Tibial artery (tissue), 4 donors: Measurements from ENCODE around the gene AKR7A2.

Source experiments
- DNase-seq, 2 donors: peaks; one replicate each; pipeline ENCODE4 v3.0.0-alpha.2; 2019
- H3K27ac ChIP-seq, 2 donors: fragments of 200-600 bp; sonication (generic) in 1 of 2; 1 replicate in 1 of 2; 2 replicates in 1 of 2; pipeline ENCODE4 v1.5.1; 2018 to 2019; ENCODE audit warnings: mild to moderate bottlenecking in 1 of 2
- H3K27me3 ChIP-seq, 2 donors: fragments of 200-600 bp; sonication (generic) in 1 of 2; one replicate each; pipeline versions ENCODE4 v1.5.1 to v1.6.0; 2016 to 2019
- H3K36me3 ChIP-seq, 3 donors: fragments of 200-600 bp; sonication (generic) in 2 of 3; one replicate each; pipeline ENCODE4 v1.5.1; 2016 to 2019; ENCODE audit warnings: mild to moderate bottlenecking in 2 of 3
- H3K4me1 ChIP-seq, 4 donors: fragments of 200-600 bp; sonication (generic) in 2 of 4; 1 replicate in 3 of 4; 2 replicates in 1 of 4; pipeline ENCODE4 v1.5.1; 2016 to 2019
- H3K4me3 ChIP-seq, 2 donors: fragments of 200-600 bp; sonication (generic) in 1 of 2; 1 replicate in 1 of 2; 2 replicates in 1 of 2; pipeline ENCODE4 v1.5.1; 2018 to 2019; ENCODE audit warnings: mild to moderate bottlenecking in 2 of 2
- H3K9me3 ChIP-seq, 3 donors: fragments of 200-600 bp; sonication (generic) in 1 of 3; one replicate each; pipeline ENCODE4 v1.5.1; 2016 to 2019
- CTCF ChIP-seq, 2 experiments: fragments of 200-600 bp in 1 of 2; fragments of 450-650 bp in 1 of 2; IDR thresholded peaks; one replicate each; pipeline ENCODE4 v1.5.1; 2017 to 2019; ENCODE audit warnings: antibody characterized with exemption in 2 of 2, mild to moderate bottlenecking in 1 of 2, moderate library complexity in 1 of 2
- intact Hi-C: fragments of 100-400 bp; cut with DNase I; formaldehyde crosslinking; loops from one replicate; pipeline ENCODE4 v1.15.0; 2023; ENCODE audit warnings: low total_unique reads

The AKR7A2 gene

GRCh38 chr1:19313636-19313959 is 1.7 kb upstream of the AKR7A2 start:
- Histone ChIP-seq H3K27ac (no peak overlapping the region), H3K36me3 (peaks cover 0 to 17% (median 8%) of the 10 kb centered on the region in 3 donors), H3K4me3 (no peak overlapping the region), H3K27me3 (no peaks in the 10 kb centered on the region), H3K9me3 (no peaks in the 10 kb centered on the region), H3K4me1 (peaks cover 0 to 37% (median 20%) of the 10 kb centered on the region in 4 donors)
- DNase-seq: no peak
- no peak for TF ChIP-seq CTCF (IDR thresholded peaks at IDR 0.05)
- intact Hi-C loops: no loop called here

GRCh38 chr1:19312782-19313635 is 1.1 kb upstream of the AKR7A2 start:
- intact Hi-C loops: no loop called here
- Histone ChIP-seq H3K9me3 (no peaks in the 10 kb centered on the region), H3K36me3 (peaks cover 5 to 17% (median 7%) of the 10 kb centered on the region in 3 donors), H3K4me1 (peaks cover 0 to 37% (median 20%) of the 10 kb centered on the region in 4 donors), H3K27me3 (no peaks in the 10 kb centered on the region), H3K4me3 (peak overlapping the region; percentile 90 to 97), H3K27ac (peak overlapping the region; percentile 89 to 94)
- TF ChIP-seq CTCF (IDR thresholded peaks at IDR 0.05): no peak
- no peak for DNase-seq

- peak overlapping the region; percentile 90 to 97 for H3K4me3 ChIP-seq
- H3K27ac ChIP-seq: peak overlapping the region; percentile 67 to 89
- DNase-seq: no peak
- no peaks in the 10 kb centered on the region for H3K9me3 ChIP-seq
- H3K4me1 ChIP-seq: peaks cover 0 to 37% (median 20%) of the 10 kb centered on the region in 4 donors
- intact Hi-C loops: no loop called here
- H3K36me3 ChIP-seq: peaks cover 12 to 28% (median 19%) of the 10 kb centered on the region in 3 donors
- TF ChIP-seq CTCF (IDR thresholded peaks at IDR 0.05): no peak
- no peaks in the 10 kb centered on the region for H3K27me3 ChIP-seq
These were observed 427 bp downstream of the AKR7A2 start for GRCh38 chr1:19311503-19311930.

GRCh38 chr1:19310720-19311502 is 1.0 kb downstream of the AKR7A2 start:
- peaks cover 0 to 35% (median 20%) of the 10 kb centered on the region in 4 donors for H3K4me1 ChIP-seq
- H3K36me3 ChIP-seq: peaks cover 16 to 34% (median 25%) of the 10 kb centered on the region in 3 donors
- peak overlapping the region; percentile 90 to 97 for H3K4me3 ChIP-seq
- no peak for TF ChIP-seq CTCF (IDR thresholded peaks at IDR 0.05)
- H3K9me3 ChIP-seq: no peaks in the 10 kb centered on the region
- peak overlapping the region; percentile 67 to 89 for H3K27ac ChIP-seq
- no peak for DNase-seq
- intact Hi-C loops: no loop called here
- no peaks in the 10 kb centered on the region for H3K27me3 ChIP-seq

GRCh38 chr1:19310061-19310460 is 1.9 kb downstream of the AKR7A2 start:
- Histone ChIP-seq H3K4me1 (peaks cover 0 to 33% (median 20%) of the 10 kb centered on the region in 4 donors), H3K9me3 (no peaks in the 10 kb centered on the region), H3K27ac (no peak overlapping the region), H3K27me3 (no peaks in the 10 kb centered on the region), H3K36me3 (peaks cover 21 to 37% (median 33%) of the 10 kb centered on the region in 3 donors), H3K4me3 (no peak overlapping the region)
- intact Hi-C loops: no loop called here
- no peak for DNase-seq
- no peak for TF ChIP-seq CTCF (IDR thresholded peaks at IDR 0.05)
